CD4-positive, CD25-positive, alpha-beta regulatory T cell (primary cell): ENCODE measurements around the gene AGBL4. TPM values are rescaled to one million over a fixed set of nuclear protein-coding genes. Genes with fewer than 3 reads are reported as not detected.

Experiments used
- ATAC-seq, 2 donors: fragments of 150-1000 bp; cut with Tn5 transposase; one replicate each; pipeline ENCODE4 v1.10.0; 2021; ENCODE audit warnings: low read depth in 2 of 2, moderate number of reproducible peaks in 2 of 2, moderate library complexity in 1 of 2
- DNase-seq, 3 donors: peaks; one replicate each; pipeline versions ENCODE4 v3.0.0 to v3.0.0-alpha.2; 2012 to 2022; ENCODE audit warnings: mixed read lengths in 1 of 3
- H3K27ac ChIP-seq: one replicate; pipeline ENCODE4 v1.7.0; 2013; ENCODE audit warnings: mild to moderate bottlenecking, low read length; ENCODE audit not compliant: insufficient read depth, poor library complexity, severe bottlenecking
- H3K27me3 ChIP-seq: one replicate; pipeline ENCODE4 v1.7.0; 2013; ENCODE audit warnings: low read length; ENCODE audit not compliant: control insufficient read depth, insufficient read depth
- H3K36me3 ChIP-seq: one replicate; pipeline ENCODE4 v1.7.0; 2013; ENCODE audit warnings: mild to moderate bottlenecking, low read length, moderate library complexity; ENCODE audit not compliant: control insufficient read depth, insufficient read depth
- H3K4me1 ChIP-seq: 2 replicates; pipeline ENCODE4 v1.7.0; 2013; ENCODE audit warnings: mild to moderate bottlenecking, low read length; ENCODE audit not compliant: insufficient read depth, control insufficient read depth, poor library complexity, severe bottlenecking
- H3K4me3 ChIP-seq: one replicate; pipeline ENCODE4 v1.7.0; 2013; ENCODE audit warnings: low read depth, mild to moderate bottlenecking, low read length, moderate library complexity
- H3K9me3 ChIP-seq, 2 experiments: 1 replicate in 1 of 2; 2 replicates in 1 of 2; pipeline ENCODE4 v1.7.0; 2013; ENCODE audit warnings: low read length in 2 of 2, mild to moderate bottlenecking in 1 of 2, moderate library complexity in 1 of 2; ENCODE audit not compliant: control insufficient read depth in 2 of 2
- H3K27ac Mint-ChIP-seq, 3 donors: one replicate each; pipeline ENCODE4 v1.8.0; 2020 to 2022; ENCODE audit warnings: mild to moderate bottlenecking in 3 of 3, mixed read lengths in 3 of 3, moderate library complexity in 2 of 3
- H3K27me3 Mint-ChIP-seq: one replicate; pipeline ENCODE4 v1.8.0; 2022; ENCODE audit warnings: mild to moderate bottlenecking, mixed read lengths
- H3K36me3 Mint-ChIP-seq: one replicate; pipeline ENCODE4 v1.8.0; 2020; ENCODE audit warnings: mixed read lengths
- H3K4me1 Mint-ChIP-seq, 4 donors: one replicate each; pipeline ENCODE4 v1.8.0; 2020 to 2022; ENCODE audit warnings: mixed read lengths in 4 of 4, mild to moderate bottlenecking in 1 of 4
- H3K4me3 Mint-ChIP-seq, 4 donors: one replicate each; pipeline ENCODE4 v1.8.0; 2020 to 2022; ENCODE audit warnings: mild to moderate bottlenecking in 4 of 4, mixed read lengths in 4 of 4, moderate library complexity in 3 of 4
- H3K9me3 Mint-ChIP-seq, 7 donors: one replicate each; pipeline ENCODE4 v1.8.0; 2020 to 2022; ENCODE audit warnings: mixed read lengths in 7 of 7, mild to moderate bottlenecking in 3 of 7, moderate library complexity in 2 of 7
- polyA plus RNA-seq, 4 donors: library from polyadenylated mRNA; unstranded; fragments of 300-500 nt; fragmentation: Illumina TruSeq; gene quantifications; one replicate each; pipeline ENCODE4 v1.2.3, GENCODE V29; 2021
- total RNA-seq: library from RNA; stranded (reverse); gene quantifications from one replicate; pipeline ENCODE4 v1.2.3, GENCODE V29; 2022

Gene AGBL4
- total and polyA plus RNA-seq, 5 donors from 2014 or later, result 0.47 TPM; not detected in 4

- H3K27me3 ChIP-seq, result no peaks in the 10 kb centered on the region
- Mint-ChIP-seq H3K9me3 (peaks cover 0 to 1% (median 0%) of the 10 kb centered on the region in 7 donors), H3K27me3 (no peaks in the 10 kb centered on the region)
Measured at GRCh38 chr1:48908606-48909005, 1115.1 kb downstream of the AGBL4 start.

GRCh38 chr1:48906729-48907128 is 1117.0 kb downstream of the AGBL4 start:
- DNase-seq, result no peak
- Histone ChIP-seq H3K36me3 (no peaks in the 10 kb centered on the region), H3K9me3 (no peaks in the 10 kb centered on the region), H3K27ac (no peak overlapping the region), H3K4me1 (no peaks in the 10 kb centered on the region), H3K4me3 (no peak overlapping the region), H3K27me3 (no peaks in the 10 kb centered on the region)
- Mint-ChIP-seq H3K27me3 (no peaks in the 10 kb centered on the region), H3K27ac (no peak overlapping the region), H3K36me3 (no peaks in the 10 kb centered on the region), H3K4me1 (no peaks in the 10 kb centered on the region), H3K4me3 (no peak overlapping the region), H3K9me3 (peaks cover 0 to 1% (median 0%) of the 10 kb centered on the region in 7 donors)
- no peak for ATAC-seq

More at GRCh38 chr1:48908606-48909005, 1115.1 kb downstream of the AGBL4 start:
- ATAC-seq, result no peak
- no peaks in the 10 kb centered on the region for H3K36me3 ChIP-seq
- no peak overlapping the region for H3K4me3 Mint-ChIP-seq
- H3K27ac Mint-ChIP-seq, result no peak overlapping the region
- DNase-seq, result no peak
- no peaks in the 10 kb centered on the region for H3K36me3 Mint-ChIP-seq
- H3K4me3 ChIP-seq, result no peak overlapping the region
- H3K4me1 Mint-ChIP-seq, result no peaks in the 10 kb centered on the region
- H3K9me3 ChIP-seq, result no peaks in the 10 kb centered on the region
- H3K27ac ChIP-seq, result no peak overlapping the region
- H3K4me1 ChIP-seq, result no peaks in the 10 kb centered on the region

- Mint-ChIP-seq H3K4me1 (no peaks in the 10 kb centered on the region), H3K27me3 (no peaks in the 10 kb centered on the region)
Measured at GRCh38 chr1:48906164-48906563, 1117.6 kb downstream of the AGBL4 start.

GRCh38 chr1:48903291-48903690 is 1120.5 kb downstream of the AGBL4 start:
- Histone ChIP-seq H3K27ac (no peak overlapping the region), H3K36me3 (no peaks in the 10 kb centered on the region), H3K9me3 (no peaks in the 10 kb centered on the region), H3K4me3 (no peak overlapping the region), H3K27me3 (no peaks in the 10 kb centered on the region), H3K4me1 (no peaks in the 10 kb centered on the region)
- H3K4me1 Mint-ChIP-seq, result no peaks in the 10 kb centered on the region
- no peaks in the 10 kb centered on the region for H3K27me3 Mint-ChIP-seq
- ATAC-seq (no peak), DNase-seq (no peak)
- H3K36me3 Mint-ChIP-seq, result no peaks in the 10 kb centered on the region
- H3K4me3 Mint-ChIP-seq, result no peak overlapping the region
- H3K27ac Mint-ChIP-seq, result no peak overlapping the region
- H3K9me3 Mint-ChIP-seq, result peaks cover 0 to 4% (median 0%) of the 10 kb centered on the region in 7 donors

More at GRCh38 chr1:48906164-48906563, 1117.6 kb downstream of the AGBL4 start:
- no peaks in the 10 kb centered on the region for H3K9me3 ChIP-seq
- Mint-ChIP-seq H3K36me3 (no peaks in the 10 kb centered on the region), H3K27ac (no peak overlapping the region), H3K4me3 (no peak overlapping the region), H3K9me3 (peaks cover 0 to 1% (median 0%) of the 10 kb centered on the region in 7 donors)
- H3K4me3 ChIP-seq, result no peak overlapping the region
- no peak overlapping the region for H3K27ac ChIP-seq
- ATAC-seq (no peak), DNase-seq (no peak)
- no peaks in the 10 kb centered on the region for H3K27me3 ChIP-seq
- no peaks in the 10 kb centered on the region for H3K36me3 ChIP-seq
- no peaks in the 10 kb centered on the region for H3K4me1 ChIP-seq

- no peak overlapping the region for H3K27ac ChIP-seq
- Mint-ChIP-seq H3K27ac (no peak overlapping the region), H3K27me3 (no peaks in the 10 kb centered on the region), H3K4me1 (no peaks in the 10 kb centered on the region), H3K4me3 (no peak overlapping the region), H3K9me3 (peaks cover 0 to 4% (median 0%) of the 10 kb centered on the region in 7 donors), H3K36me3 (no peaks in the 10 kb centered on the region)
- no peak for DNase-seq
- ATAC-seq, result no peak
- no peaks in the 10 kb centered on the region for H3K27me3 ChIP-seq
- H3K4me3 ChIP-seq, result no peak overlapping the region
- H3K4me1 ChIP-seq, result no peaks in the 10 kb centered on the region
- H3K9me3 ChIP-seq, result no peaks in the 10 kb centered on the region
- H3K36me3 ChIP-seq, result no peaks in the 10 kb centered on the region
Measured at GRCh38 chr1:48898894-48899293, 1124.9 kb downstream of the AGBL4 start.

- no peak overlapping the region for H3K4me3 Mint-ChIP-seq
- DNase-seq, result no peak
Measured at GRCh38 chr1:48889615-48890014, 1134.1 kb downstream of the AGBL4 start.

GRCh38 chr1:48889082-48889481 is 1134.7 kb downstream of the AGBL4 start:
- Mint-ChIP-seq H3K27ac (no peak overlapping the region), H3K27me3 (no peaks in the 10 kb centered on the region), H3K9me3 (peaks cover 0 to 12% (median 1%) of the 10 kb centered on the region in 7 donors), H3K36me3 (no peaks in the 10 kb centered on the region), H3K4me1 (no peaks in the 10 kb centered on the region), H3K4me3 (no peak overlapping the region)
- no peaks in the 10 kb centered on the region for H3K36me3 ChIP-seq
- H3K4me1 ChIP-seq, result no peaks in the 10 kb centered on the region
- no peaks in the 10 kb centered on the region for H3K9me3 ChIP-seq
- no peaks in the 10 kb centered on the region for H3K27me3 ChIP-seq
- no peak overlapping the region for H3K4me3 ChIP-seq
- DNase-seq (no peak), ATAC-seq (no peak)
- H3K27ac ChIP-seq, result no peak overlapping the region

More at GRCh38 chr1:48889615-48890014, 1134.1 kb downstream of the AGBL4 start:
- Mint-ChIP-seq H3K36me3 (no peaks in the 10 kb centered on the region), H3K9me3 (peaks cover 0 to 12% (median 1%) of the 10 kb centered on the region in 7 donors), H3K27ac (no peak overlapping the region), H3K4me1 (no peaks in the 10 kb centered on the region), H3K27me3 (no peaks in the 10 kb centered on the region)
- H3K4me1 ChIP-seq, result no peaks in the 10 kb centered on the region
- H3K9me3 ChIP-seq, result no peaks in the 10 kb centered on the region
- no peaks in the 10 kb centered on the region for H3K36me3 ChIP-seq
- no peaks in the 10 kb centered on the region for H3K27me3 ChIP-seq
- no peak overlapping the region for H3K4me3 ChIP-seq
- ATAC-seq, result no peak
- no peak overlapping the region for H3K27ac ChIP-seq

GRCh38 chr1:48887796-48888195 is 1136.0 kb downstream of the AGBL4 start:
- ATAC-seq, result no peak
- Histone ChIP-seq H3K27me3 (no peaks in the 10 kb centered on the region), H3K27ac (no peak overlapping the region), H3K4me3 (no peak overlapping the region), H3K4me1 (no peaks in the 10 kb centered on the region), H3K36me3 (no peaks in the 10 kb centered on the region), H3K9me3 (no peaks in the 10 kb centered on the region)
- no peaks in the 10 kb centered on the region for H3K27me3 Mint-ChIP-seq
- no peak overlapping the region for H3K4me3 Mint-ChIP-seq
- no peaks in the 10 kb centered on the region for H3K4me1 Mint-ChIP-seq
- no peak overlapping the region for H3K27ac Mint-ChIP-seq
- no peak for DNase-seq
- H3K36me3 Mint-ChIP-seq, result no peaks in the 10 kb centered on the region
- H3K9me3 Mint-ChIP-seq, result peaks cover 0 to 12% (median 0%) of the 10 kb centered on the region in 7 donors
